GM18870 (cell line): ENCODE measurements around the gene RNF17.
A peak's percentile ranks its signal among the peaks of the same experiment; 100 is the strongest.
"Not testable (repeated sequence)": the region's sequence is repeated elsewhere in the genome, so short reads cannot be mapped to it uniquely, and the experiment has no call there.

Experiments used
- ATAC-seq: cut with Tn5 transposase; IDR thresholded peaks from one replicate; pipeline ENCODE4 v1.9.1; 2021; ENCODE audit warnings: moderate library complexity; ENCODE audit not compliant: unreplicated experiment

Gene RNF17

GRCh38 chr13:24742294-24742693 lies 21.7 kb upstream of the RNF17 start:
- no peak for ATAC-seq

- no peak for ATAC-seq
Measured at GRCh38 chr13:24742977-24743376, 21.0 kb upstream of the RNF17 start.

- no peak for ATAC-seq
Measured at GRCh38 chr13:24744247-24744646, 19.7 kb upstream of the RNF17 start.

- no peak for ATAC-seq
Measured at GRCh38 chr13:24745516-24745860, 18.5 kb upstream of the RNF17 start.

GRCh38 chr13:24745861-24746617 lies 17.9 kb upstream of the RNF17 start:
- ATAC-seq = no peak

- no peak for ATAC-seq
Measured at GRCh38 chr13:24746618-24747247, 17.2 kb upstream of the RNF17 start.

- ATAC-seq = no peak
Measured at GRCh38 chr13:24747248-24748060, 16.5 kb upstream of the RNF17 start.

GRCh38 chr13:24748061-24748400 lies 15.9 kb upstream of the RNF17 start:
- ATAC-seq = no peak

- ATAC-seq = no peak
Measured at GRCh38 chr13:24759197-24759596, 4.8 kb upstream of the RNF17 start.

- no peak for ATAC-seq
Measured at GRCh38 chr13:24764276-24764630, 284 bp downstream of the RNF17 start.

- no peak for ATAC-seq
Measured at GRCh38 chr13:24777171-24777570, 13.2 kb downstream of the RNF17 start.

- no peak for ATAC-seq
Measured at GRCh38 chr13:24784319-24784718, 20.4 kb downstream of the RNF17 start.

GRCh38 chr13:24788538-24788937 lies 24.6 kb downstream of the RNF17 start:
- no peak for ATAC-seq

- no peak for ATAC-seq
Measured at GRCh38 chr13:24802074-24802473, 38.1 kb downstream of the RNF17 start.

GRCh38 chr13:24821207-24821606 lies 57.2 kb downstream of the RNF17 start:
- no peak for ATAC-seq

GRCh38 chr13:24822640-24823039 lies 58.7 kb downstream of the RNF17 start:
- peak; percentile 53 for ATAC-seq

GRCh38 chr13:24823122-24823710 lies 59.2 kb downstream of the RNF17 start:
- not testable (repeated sequence) for ATAC-seq

- ATAC-seq = no peak
Measured at GRCh38 chr13:24827799-24828198, 63.8 kb downstream of the RNF17 start.

- no peak for ATAC-seq
Measured at GRCh38 chr13:24834902-24835510, 71.0 kb downstream of the RNF17 start.

GRCh38 chr13:24837528-24837927 lies 73.6 kb downstream of the RNF17 start:
- ATAC-seq = not testable (repeated sequence)

GRCh38 chr13:24842549-24843274 lies 78.7 kb downstream of the RNF17 start:
- ATAC-seq = no peak
